Endothelial cell of umbilical vein (primary cell): ENCODE measurements around the gene STK38L.

Source experiments
- EZH2 ChIP-seq: IDR thresholded peaks from 2 replicates; pipeline ENCODE4 v1.6.1; 2012; ENCODE audit warnings: borderline replicate concordance, low read depth, mild to moderate bottlenecking, moderate library complexity, low read length, inconsistent platforms; ENCODE audit not compliant: severe bottlenecking
- FOS ChIP-seq: IDR thresholded peaks from 2 replicates; pipeline ENCODE4 v1.6.1; 2011; ENCODE audit warnings: mild to moderate bottlenecking, low read length, moderate library complexity, borderline replicate concordance; ENCODE audit not compliant: insufficient read depth
- GATA2 ChIP-seq: IDR thresholded peaks from 2 replicates; pipeline ENCODE4 v1.7.0; 2011; ENCODE audit warnings: low read depth, mild to moderate bottlenecking, moderate library complexity, mixed read lengths, low read length; ENCODE audit not compliant: insufficient read length, insufficient read depth
- JUN ChIP-seq: IDR thresholded peaks from 2 replicates; pipeline ENCODE4 v1.6.1; 2011; ENCODE audit warnings: borderline replicate concordance, low read depth; ENCODE audit not compliant: insufficient read length, insufficient read depth
- MYC ChIP-seq: IDR thresholded peaks from one replicate; pipeline ENCODE4 v1.6.1; 2011; ENCODE audit warnings: mild to moderate bottlenecking, low read depth, low read length
- POLR2A ChIP-seq: IDR thresholded peaks from 2 replicates; pipeline ENCODE4 v1.6.1; 2012; ENCODE audit warnings: low read depth, mild to moderate bottlenecking, control low read depth, low read length
- POLR2AphosphoS5 ChIP-seq: IDR thresholded peaks from 2 replicates; pipeline ENCODE4 v1.6.1; 2012; ENCODE audit warnings: low read depth, mild to moderate bottlenecking, control low read depth, low read length, moderate library complexity; ENCODE audit not compliant: insufficient read depth
- TF ChIP-seq, protein P1 (sequence below), 2 donors: IDR thresholded peaks; 1 replicate in 1 of 2; 2 replicates in 1 of 2; pipeline ENCODE4 v1.5.1; 2011; ENCODE audit warnings: low read length in 2 of 2, mild to moderate bottlenecking in 2 of 2, moderate library complexity in 2 of 2, control low read depth in 1 of 2, inconsistent platforms in 1 of 2, low read depth in 1 of 2; ENCODE audit not compliant: insufficient read depth in 1 of 2; ENCODE audit errors: extremely low read depth in 1 of 2

DNA sequence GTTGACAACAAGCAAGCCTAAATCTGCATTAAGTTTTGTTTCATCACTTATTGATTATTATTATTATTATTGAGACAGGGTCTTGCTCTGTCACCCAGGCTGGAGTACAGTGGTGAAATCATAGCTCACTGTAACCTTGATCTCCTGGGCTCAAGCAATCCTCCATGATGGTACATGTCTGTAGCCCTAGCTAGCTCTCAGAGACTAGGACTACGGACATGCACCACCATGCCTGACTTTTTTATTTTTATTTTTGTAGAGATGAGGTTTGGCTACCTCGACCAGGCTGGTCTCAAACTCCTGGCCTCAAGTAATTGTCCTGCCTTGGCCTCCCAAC is 35.7 kb upstream of the STK38L start:
- TF ChIP-seq FOS, result no peak
- no peak for TF ChIP-seq POLR2A
- TF ChIP-seq EZH2, result no peak
- TF ChIP-seq POLR2AphosphoS5, result no peak
- TF ChIP-seq, protein P1, sequence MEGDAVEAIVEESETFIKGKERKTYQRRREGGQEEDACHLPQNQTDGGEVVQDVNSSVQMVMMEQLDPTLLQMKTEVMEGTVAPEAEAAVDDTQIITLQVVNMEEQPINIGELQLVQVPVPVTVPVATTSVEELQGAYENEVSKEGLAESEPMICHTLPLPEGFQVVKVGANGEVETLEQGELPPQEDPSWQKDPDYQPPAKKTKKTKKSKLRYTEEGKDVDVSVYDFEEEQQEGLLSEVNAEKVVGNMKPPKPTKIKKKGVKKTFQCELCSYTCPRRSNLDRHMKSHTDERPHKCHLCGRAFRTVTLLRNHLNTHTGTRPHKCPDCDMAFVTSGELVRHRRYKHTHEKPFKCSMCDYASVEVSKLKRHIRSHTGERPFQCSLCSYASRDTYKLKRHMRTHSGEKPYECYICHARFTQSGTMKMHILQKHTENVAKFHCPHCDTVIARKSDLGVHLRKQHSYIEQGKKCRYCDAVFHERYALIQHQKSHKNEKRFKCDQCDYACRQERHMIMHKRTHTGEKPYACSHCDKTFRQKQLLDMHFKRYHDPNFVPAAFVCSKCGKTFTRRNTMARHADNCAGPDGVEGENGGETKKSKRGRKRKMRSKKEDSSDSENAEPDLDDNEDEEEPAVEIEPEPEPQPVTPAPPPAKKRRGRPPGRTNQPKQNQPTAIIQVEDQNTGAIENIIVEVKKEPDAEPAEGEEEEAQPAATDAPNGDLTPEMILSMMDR (IDR thresholded peaks at IDR 0.05; ENCODE audit: extremely low read depth in 1 of 2, insufficient read depth in 1 of 2, low read depth in 1 of 2, low read length in 2 of 2), result no peak
- TF ChIP-seq JUN, result no peak
- TF ChIP-seq GATA2, result no peak
- TF ChIP-seq MYC, result no peak
